ENCODE measurements around the gene EXOC4. TPM values are rescaled to one million over a fixed set of nuclear protein-coding genes. Genes with fewer than 3 reads are reported as not detected.

EXOC4 gene
- polyA plus RNA-seq, 3 donors from 2014 or later = 24.2 to 50.1 (median 30.1) TPM

GRCh38 chr7:133822868-133823552 lies 570.1 kb downstream of the EXOC4 start:
- Mint-ChIP-seq H3K27me3 (ENCODE audit: low read depth in 3 of 3) (peaks cover 0 to 1% (median 0%) of the 10 kb centered on the region in 3 donors), H3K9me3 (no peaks in the 10 kb centered on the region), H3K36me3 (peaks cover 21 to 35% (median 33%) of the 10 kb centered on the region in 3 donors), H3K27ac (no peak overlapping the region), H3K4me3 (no peak overlapping the region), H3K4me1 (no peaks in the 10 kb centered on the region)
- no peak for DNase-seq

GRCh38 chr7:133824132-133824531 lies 571.3 kb downstream of the EXOC4 start:
- Mint-ChIP-seq H3K36me3 (peaks cover 13 to 24% (median 22%) of the 10 kb centered on the region in 3 donors), H3K27ac (no peak overlapping the region), H3K4me1 (no peaks in the 10 kb centered on the region), H3K27me3 (ENCODE audit: low read depth in 3 of 3) (peaks cover 0 to 1% (median 0%) of the 10 kb centered on the region in 3 donors), H3K9me3 (no peaks in the 10 kb centered on the region), H3K4me3 (no peak overlapping the region)
- DNase-seq = no peak

GRCh38 chr7:133827707-133828623 lies 575.1 kb downstream of the EXOC4 start:
- Mint-ChIP-seq H3K4me3 (no peak overlapping the region), H3K4me1 (no peaks in the 10 kb centered on the region), H3K9me3 (peaks cover 0 to 14% (median 8%) of the 10 kb centered on the region in 6 donors), H3K36me3 (peaks cover 17 to 25% (median 22%) of the 10 kb centered on the region in 3 donors), H3K27ac (no peak overlapping the region), H3K27me3 (ENCODE audit: low read depth in 3 of 3) (no peaks in the 10 kb centered on the region)
- no peak for DNase-seq

- no peak for DNase-seq
- Mint-ChIP-seq H3K27me3 (ENCODE audit: low read depth in 3 of 3) (no peaks in the 10 kb centered on the region), H3K9me3 (peaks cover 0 to 14% (median 8%) of the 10 kb centered on the region in 6 donors), H3K4me3 (no peak overlapping the region), H3K4me1 (no peaks in the 10 kb centered on the region), H3K36me3 (peaks cover 18 to 25% (median 24%) of the 10 kb centered on the region in 3 donors), H3K27ac (no peak overlapping the region)
These were observed 576.0 kb downstream of the EXOC4 start for GRCh38 chr7:133828906-133829305.

- peaks cover 18 to 25% (median 24%) of the 10 kb centered on the region in 3 donors for H3K36me3 Mint-ChIP-seq
- H3K27me3 Mint-ChIP-seq (ENCODE audit: low read depth in 3 of 3) = no peaks in the 10 kb centered on the region
- H3K27ac Mint-ChIP-seq = no peak overlapping the region
- H3K4me1 Mint-ChIP-seq = no peaks in the 10 kb centered on the region
- no peak for DNase-seq
- H3K9me3 Mint-ChIP-seq = peaks cover 0 to 14% (median 8%) of the 10 kb centered on the region in 6 donors
- H3K4me3 Mint-ChIP-seq = no peak overlapping the region
These were observed 576.5 kb downstream of the EXOC4 start for GRCh38 chr7:133829336-133829897.

GRCh38 chr7:133830081-133830480 lies 577.2 kb downstream of the EXOC4 start:
- no peaks in the 10 kb centered on the region for H3K4me1 Mint-ChIP-seq
- no peak overlapping the region for H3K27ac Mint-ChIP-seq
- no peak for DNase-seq
- peaks cover 0 to 14% (median 8%) of the 10 kb centered on the region in 6 donors for H3K9me3 Mint-ChIP-seq
- H3K27me3 Mint-ChIP-seq (ENCODE audit: low read depth in 3 of 3) = peaks cover 0 to 2% (median 0%) of the 10 kb centered on the region in 3 donors
- H3K4me3 Mint-ChIP-seq = no peak overlapping the region
- H3K36me3 Mint-ChIP-seq = peaks cover 18 to 25% (median 24%) of the 10 kb centered on the region in 3 donors

GRCh38 chr7:133836666-133837065 lies 583.8 kb downstream of the EXOC4 start:
- Mint-ChIP-seq H3K27me3 (ENCODE audit: low read depth in 3 of 3) (peaks cover 0 to 2% (median 0%) of the 10 kb centered on the region in 3 donors), H3K4me3 (no peak overlapping the region), H3K27ac (no peak overlapping the region), H3K4me1 (no peaks in the 10 kb centered on the region), H3K9me3 (peaks cover 0 to 10% (median 6%) of the 10 kb centered on the region in 6 donors), H3K36me3 (peaks cover 13 to 20% (median 13%) of the 10 kb centered on the region in 3 donors)
- DNase-seq = no peak

GRCh38 chr7:133837224-133837623 lies 584.3 kb downstream of the EXOC4 start:
- Mint-ChIP-seq H3K9me3 (peaks cover 0 to 4% (median 4%) of the 10 kb centered on the region in 6 donors), H3K36me3 (peaks cover 9 to 15% (median 9%) of the 10 kb centered on the region in 3 donors), H3K4me1 (no peaks in the 10 kb centered on the region), H3K27ac (peak overlapping the region in 1 of 6 donors; percentile 15), H3K27me3 (ENCODE audit: low read depth in 3 of 3) (peaks cover 0 to 2% (median 0%) of the 10 kb centered on the region in 3 donors), H3K4me3 (no peak overlapping the region)
- no peak for DNase-seq

GRCh38 chr7:133839121-133839520 lies 586.2 kb downstream of the EXOC4 start:
- H3K27me3 Mint-ChIP-seq (ENCODE audit: low read depth in 3 of 3) = peaks cover 0 to 3% (median 2%) of the 10 kb centered on the region in 3 donors
- no peak overlapping the region for H3K4me3 Mint-ChIP-seq
- no peak for DNase-seq
- no peak overlapping the region for H3K27ac Mint-ChIP-seq
- peaks cover 0 to 5% (median 2%) of the 10 kb centered on the region in 3 donors for H3K36me3 Mint-ChIP-seq
- no peaks in the 10 kb centered on the region for H3K4me1 Mint-ChIP-seq
- no peaks in the 10 kb centered on the region for H3K9me3 Mint-ChIP-seq

- Mint-ChIP-seq H3K27ac (no peak overlapping the region), H3K4me3 (no peak overlapping the region), H3K4me1 (peaks cover 0 to 2% of the 10 kb centered on the region in 2 donors), H3K27me3 (ENCODE audit: low read depth in 3 of 3) (peaks cover 0 to 3% (median 0%) of the 10 kb centered on the region in 3 donors), H3K36me3 (peaks cover 0 to 7% (median 0%) of the 10 kb centered on the region in 3 donors), H3K9me3 (no peaks in the 10 kb centered on the region)
- DNase-seq = no peak
These were observed 590.5 kb downstream of the EXOC4 start for GRCh38 chr7:133843341-133843740.

GRCh38 chr7:133845005-133845404 lies 592.1 kb downstream of the EXOC4 start:
- peaks cover 0 to 10% (median 0%) of the 10 kb centered on the region in 3 donors for H3K36me3 Mint-ChIP-seq

GRCh38 chr7:133846203-133846945 lies 593.5 kb downstream of the EXOC4 start:
- Mint-ChIP-seq H3K36me3 (peaks cover 0 to 10% (median 0%) of the 10 kb centered on the region in 3 donors), H3K27me3 (ENCODE audit: low read depth in 3 of 3) (peaks cover 0 to 3% (median 0%) of the 10 kb centered on the region in 3 donors), H3K4me3 (no peak overlapping the region), H3K4me1 (peaks cover 0 to 2% of the 10 kb centered on the region in 2 donors), H3K9me3 (no peaks in the 10 kb centered on the region), H3K27ac (no peak overlapping the region)
- no peak for DNase-seq

More at GRCh38 chr7:133845005-133845404, 592.1 kb downstream of the EXOC4 start:
- Mint-ChIP-seq H3K4me3 (no peak overlapping the region), H3K4me1 (peaks cover 0 to 2% of the 10 kb centered on the region in 2 donors), H3K9me3 (no peaks in the 10 kb centered on the region), H3K27ac (no peak overlapping the region), H3K27me3 (ENCODE audit: low read depth in 3 of 3) (peaks cover 0 to 3% (median 0%) of the 10 kb centered on the region in 3 donors)
- no peak for DNase-seq

All from immature natural killer cell (primary cell).